H9 (cell line): Measurements from ENCODE around the gene ANKRD65. TPM values are rescaled to one million over a fixed set of nuclear protein-coding genes. Genes with fewer than 3 reads are reported as not detected.
A peak's percentile ranks its signal among the peaks of the same experiment; 100 is the strongest.

Experiments
- DNase-seq: peaks from one replicate; pipeline ENCODE4 v3.0.0-alpha.2; 2017
- H2AFZ ChIP-seq: one replicate; pipeline ENCODE4 v1.6.1; 2013; ENCODE audit warnings: mild to moderate bottlenecking, low read length, control low read depth, moderate library complexity
- H2AK5ac ChIP-seq: 2 replicates; pipeline ENCODE4 v1.6.1; 2013; ENCODE audit warnings: low read length, control low read depth, mixed read lengths; ENCODE audit not compliant: insufficient read length
- H2BK120ac ChIP-seq: one replicate; pipeline ENCODE4 v1.6.1; 2013; ENCODE audit warnings: low read depth, mild to moderate bottlenecking, low read length, control low read depth, inconsistent platforms; ENCODE audit not compliant: poor library complexity, severe bottlenecking
- H2BK12ac ChIP-seq: 2 replicates; pipeline ENCODE4 v1.6.1; 2013; ENCODE audit warnings: low read length, control low read depth, mixed read lengths, low read depth; ENCODE audit not compliant: insufficient read length
- H2BK15ac ChIP-seq: 2 replicates; pipeline ENCODE4 v1.6.1; 2013; ENCODE audit warnings: low read depth, low read length, control low read depth
- H2BK20ac ChIP-seq: one replicate; pipeline ENCODE4 v1.6.1; 2013; ENCODE audit warnings: low read depth, mild to moderate bottlenecking, low read length, control low read depth, inconsistent platforms; ENCODE audit not compliant: poor library complexity, severe bottlenecking
- H2BK5ac ChIP-seq: 2 replicates; pipeline ENCODE4 v1.6.1; 2013; ENCODE audit warnings: low read length, control low read depth, mixed read lengths; ENCODE audit not compliant: insufficient read length
- H3K14ac ChIP-seq: 2 replicates; pipeline ENCODE4 v1.6.1; 2013; ENCODE audit warnings: low read length, control low read depth; ENCODE audit not compliant: insufficient read depth
- H3K18ac ChIP-seq: 2 replicates; pipeline ENCODE4 v1.6.1; 2013; ENCODE audit warnings: low read depth, mild to moderate bottlenecking, mixed read lengths, low read length, control low read depth; ENCODE audit not compliant: insufficient read length
- H3K23ac ChIP-seq: 2 replicates; pipeline ENCODE4 v1.6.1; 2013; ENCODE audit warnings: low read length, control low read depth, mixed read lengths, low read depth; ENCODE audit not compliant: insufficient read length
- H3K23me2 ChIP-seq: 2 replicates; pipeline ENCODE4 v1.6.1; 2013; ENCODE audit warnings: low read depth, mild to moderate bottlenecking, mixed read lengths, low read length, control low read depth; ENCODE audit not compliant: insufficient read length, poor library complexity, severe bottlenecking
- H3K27ac ChIP-seq: 2 replicates; pipeline ENCODE4 v1.5.1; 2013; ENCODE audit warnings: low read length, control low read depth, mixed read lengths, low read depth; ENCODE audit not compliant: insufficient read length
- H3K27me3 ChIP-seq: 2 replicates; pipeline ENCODE4 v1.6.1; 2013; ENCODE audit warnings: low read length, control low read depth, inconsistent platforms; ENCODE audit not compliant: insufficient read depth
- H3K4ac ChIP-seq: 2 replicates; pipeline ENCODE4 v1.6.1; 2013; ENCODE audit warnings: low read depth, mild to moderate bottlenecking, control low read depth, inconsistent platforms, low read length, moderate library complexity
- H3K4me1 ChIP-seq: 2 replicates; pipeline ENCODE4 v1.6.1; 2013; ENCODE audit warnings: low read length, control low read depth, inconsistent platforms; ENCODE audit not compliant: insufficient read depth
- H3K4me2 ChIP-seq: 2 replicates; pipeline ENCODE4 v1.6.1; 2013; ENCODE audit warnings: low read length, control low read depth, mixed read lengths; ENCODE audit not compliant: insufficient read length, insufficient read depth
- H3K56ac ChIP-seq: 2 replicates; pipeline ENCODE4 v1.6.1; 2013; ENCODE audit warnings: low read depth, mild to moderate bottlenecking, mixed read lengths, low read length, control low read depth; ENCODE audit not compliant: insufficient read length
- H3K79me1 ChIP-seq: 2 replicates; pipeline ENCODE4 v1.6.1; 2013; ENCODE audit warnings: low read depth, mild to moderate bottlenecking, moderate library complexity, low read length, control low read depth, inconsistent platforms; ENCODE audit not compliant: insufficient read depth, poor library complexity, severe bottlenecking
- H3K79me2 ChIP-seq: 2 replicates; pipeline ENCODE4 v1.6.1; 2013; ENCODE audit warnings: low read length, control low read depth, inconsistent platforms; ENCODE audit not compliant: insufficient read depth
- H3K9ac ChIP-seq: 2 replicates; pipeline ENCODE4 v1.6.1; 2013; ENCODE audit warnings: low read length, control low read depth, mixed read lengths; ENCODE audit not compliant: insufficient read length; ENCODE audit errors: extremely low read depth
- H3K9me3 ChIP-seq: one replicate; pipeline ENCODE4 v1.6.1; 2013; ENCODE audit warnings: low read depth, low read length, inconsistent platforms; ENCODE audit not compliant: control insufficient read depth
- H3T11ph ChIP-seq: one replicate; pipeline ENCODE4 v1.6.1; 2013; ENCODE audit warnings: mild to moderate bottlenecking, low read length, control low read depth, inconsistent platforms
- H4K20me1 ChIP-seq: one replicate; pipeline ENCODE4 v1.6.1; 2013; ENCODE audit not compliant: control insufficient read depth, insufficient read length, insufficient read depth
- H4K5ac ChIP-seq: 2 replicates; pipeline ENCODE4 v1.6.1; 2013; ENCODE audit warnings: low read depth, mild to moderate bottlenecking, mixed read lengths, low read length, control low read depth; ENCODE audit not compliant: insufficient read length
- H4K8ac ChIP-seq: replicated peaks from 2 replicates; pipeline ENCODE4 v1.6.1; 2013; ENCODE audit warnings: low read length, control low read depth, mixed read lengths, low read depth; ENCODE audit not compliant: insufficient read length
- H4K91ac ChIP-seq: 2 replicates; pipeline ENCODE4 v1.6.1; 2013; ENCODE audit warnings: low read depth, mild to moderate bottlenecking, moderate library complexity, mixed read lengths, low read length, control low read depth; ENCODE audit not compliant: insufficient read length
- H3K27ac Mint-ChIP-seq, 3 experiments: 2 replicates in 2 of 3; 3 replicates in 1 of 3; pipeline ENCODE4 v1.8.0; 2020 to 2021; ENCODE audit warnings: mixed read lengths in 3 of 3, mild to moderate bottlenecking in 1 of 3, moderate library complexity in 1 of 3
- H3K27me3 Mint-ChIP-seq: 2 replicates; pipeline ENCODE4 v1.8.0; 2021; ENCODE audit warnings: low read depth, mild to moderate bottlenecking, moderate library complexity, mixed read lengths
- H3K36me3 Mint-ChIP-seq, 3 experiments: 2 replicates in 2 of 3; 3 replicates in 1 of 3; pipeline ENCODE4 v1.8.0; 2020 to 2021; ENCODE audit warnings: low read depth in 3 of 3, mixed read lengths in 3 of 3; ENCODE audit not compliant: insufficient read depth in 1 of 3
- H3K4me1 Mint-ChIP-seq, 2 experiments: 2 replicates each; pipeline ENCODE4 v1.8.0; 2020; ENCODE audit warnings: mixed read lengths in 2 of 2
- H3K4me3 Mint-ChIP-seq, 2 experiments: 2 replicates in 1 of 2; 3 replicates in 1 of 2; pipeline ENCODE4 v1.8.0; 2020 to 2021; ENCODE audit warnings: mild to moderate bottlenecking in 2 of 2, mixed read lengths in 2 of 2, moderate library complexity in 1 of 2
- H3K9me3 Mint-ChIP-seq, 2 experiments: 2 replicates in 1 of 2; 3 replicates in 1 of 2; pipeline ENCODE4 v1.8.0; 2020; ENCODE audit warnings: mild to moderate bottlenecking in 2 of 2, mixed read lengths in 2 of 2, moderate library complexity in 1 of 2
- CTCF ChIP-seq: fragments of 200-600 bp; sonication (generic); conservative IDR thresholded peaks from 3 replicates; pipeline ENCODE4 v1.8.0; 2021; ENCODE audit warnings: antibody characterized with exemption, mild to moderate bottlenecking
- WGBS: extraction: QIAGEN DNeasy Blood & Tissue Kit; methylation state at CpG from one replicate; pipeline ENCODE4 v1.1.7; 2013; ENCODE audit warnings: missing lambda C conversion rate, low lambda C conversion rate, mixed read lengths; ENCODE audit not compliant: insufficient read length; ENCODE audit errors: extremely low coverage; 5-methylcytosine and 5-hydroxymethylcytosine counted together
- total RNA-seq: library from RNA; stranded (reverse); gene quantifications from 2 replicates; pipeline ENCODE4 v1.2.1, GENCODE V29; 2021

ANKRD65 gene
- total RNA-seq, 1 experiment from 2014 or later: 3.1 TPM

- no CpG with 5 or more reads among the region's 19 CpGs for WGBS
- Histone ChIP-seq H3K79me2 (no peaks in the 10 kb centered on the region), H4K8ac (no peak overlapping the region), H3K23me2 (peaks cover 3% of the 10 kb centered on the region), H2BK120ac (no peak overlapping the region), H3K27ac (no peak overlapping the region), H4K20me1 (no peaks in the 10 kb centered on the region), H3K4me2 (no peak overlapping the region), H3T11ph (no peak overlapping the region), H2BK20ac (no peak overlapping the region), H2BK5ac (no peak overlapping the region), H3K4me1 (peaks cover 2% of the 10 kb centered on the region; the same call in 1 of the 2 replicates), H3K9me3 (no peaks in the 10 kb centered on the region), H2BK15ac (no peak overlapping the region), H3K9ac (no peak overlapping the region), H4K91ac (no peak overlapping the region), H2AK5ac (no peak overlapping the region), H3K18ac (no peak overlapping the region), H2BK12ac (no peak overlapping the region), H3K14ac (no peak overlapping the region), H3K4ac (no peak overlapping the region), H3K23ac (no peak overlapping the region), H4K5ac (no peak overlapping the region), H2AFZ (no peak overlapping the region), H3K79me1 (no peaks in the 10 kb centered on the region), H3K27me3 (no peaks in the 10 kb centered on the region), H3K56ac (no peak overlapping the region)
- H3K9me3 Mint-ChIP-seq: peaks cover 3 to 4% of the 10 kb centered on the region in 2 experiments; a peak in 4 of 5 replicates
- H3K27me3 Mint-ChIP-seq: no peaks in the 10 kb centered on the region
- peak; percentile 32 for DNase-seq
- H3K4me3 Mint-ChIP-seq: peak overlapping the region; percentile 43 to 70
- peaks cover 31 to 48% of the 10 kb centered on the region in 2 experiments for H3K4me1 Mint-ChIP-seq
- H3K36me3 Mint-ChIP-seq: peaks cover 3 to 5% (median 4%) of the 10 kb centered on the region in 3 experiments; a peak in 6 of 7 replicates
- H3K27ac Mint-ChIP-seq: peak overlapping the region in 1 of 3 experiments; percentile 10; a peak in 1 of 7 replicates
- no peak for TF ChIP-seq CTCF
Observed at GRCh38 chr1:1428174-1428573, 7.1 kb upstream of the ANKRD65 start.
